Neural progenitor cell (in vitro differentiated cells): ENCODE measurements around the gene CSRNP3.

ENCODE experiments used
- CTCF ChIP-seq: fragments of 200-600 bp; sonication (generic); IDR thresholded peaks from 2 replicates; pipeline ENCODE4 v1.5.1; 2017; ENCODE audit warnings: antibody characterized with exemption, mild to moderate bottlenecking
- EZH2 ChIP-seq: fragments of 200-600 bp; sonication (generic); IDR thresholded peaks from 2 replicates; pipeline ENCODE4 v1.6.1; 2017; ENCODE audit warnings: antibody characterized with exemption, mild to moderate bottlenecking, moderate library complexity

- no peak for TF ChIP-seq CTCF
- TF ChIP-seq EZH2, result no peak
These were observed 98.9 kb downstream of the CSRNP3 start for GRCh38 chr2:165568361-165568760.
